GM12873 (cell line): ENCODE measurements around the gene ZNF835.

Experiments used
- TF ChIP-seq, protein P1 (sequence below): IDR thresholded peaks from 2 replicates; pipeline ENCODE4 v1.5.1; 2012; ENCODE audit warnings: low read depth, mild to moderate bottlenecking, moderate library complexity, low read length, control low read depth; ENCODE audit not compliant: insufficient read depth; ENCODE audit errors: missing control alignments

Gene ZNF835

DNA sequence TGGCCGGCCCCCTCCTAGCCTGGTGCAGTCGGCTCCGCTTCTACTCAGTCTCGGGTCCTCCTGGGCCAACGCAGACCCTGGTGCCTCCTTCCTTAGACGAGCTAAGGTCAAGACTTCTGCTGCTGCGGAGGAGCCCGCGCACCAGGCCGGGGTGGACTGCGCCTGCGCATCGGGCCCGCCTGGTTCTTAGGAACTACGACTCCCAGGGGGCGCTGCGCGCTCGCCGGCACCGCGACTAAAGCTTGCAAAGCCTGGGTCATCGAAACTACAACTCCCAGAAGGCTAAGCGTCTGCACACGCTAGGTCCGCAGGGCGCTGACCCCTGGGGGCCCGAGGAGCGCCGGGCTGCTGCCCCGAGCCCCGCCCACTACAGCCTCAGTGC, at the start of gene ZNF835:
TSS of gene ZNF835 (minus strand) at position 145 of the 382 bp plus-strand sequence. CDS start 6,559 bp downstream, outside the sequence.
- TF ChIP-seq, protein P1, sequence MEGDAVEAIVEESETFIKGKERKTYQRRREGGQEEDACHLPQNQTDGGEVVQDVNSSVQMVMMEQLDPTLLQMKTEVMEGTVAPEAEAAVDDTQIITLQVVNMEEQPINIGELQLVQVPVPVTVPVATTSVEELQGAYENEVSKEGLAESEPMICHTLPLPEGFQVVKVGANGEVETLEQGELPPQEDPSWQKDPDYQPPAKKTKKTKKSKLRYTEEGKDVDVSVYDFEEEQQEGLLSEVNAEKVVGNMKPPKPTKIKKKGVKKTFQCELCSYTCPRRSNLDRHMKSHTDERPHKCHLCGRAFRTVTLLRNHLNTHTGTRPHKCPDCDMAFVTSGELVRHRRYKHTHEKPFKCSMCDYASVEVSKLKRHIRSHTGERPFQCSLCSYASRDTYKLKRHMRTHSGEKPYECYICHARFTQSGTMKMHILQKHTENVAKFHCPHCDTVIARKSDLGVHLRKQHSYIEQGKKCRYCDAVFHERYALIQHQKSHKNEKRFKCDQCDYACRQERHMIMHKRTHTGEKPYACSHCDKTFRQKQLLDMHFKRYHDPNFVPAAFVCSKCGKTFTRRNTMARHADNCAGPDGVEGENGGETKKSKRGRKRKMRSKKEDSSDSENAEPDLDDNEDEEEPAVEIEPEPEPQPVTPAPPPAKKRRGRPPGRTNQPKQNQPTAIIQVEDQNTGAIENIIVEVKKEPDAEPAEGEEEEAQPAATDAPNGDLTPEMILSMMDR, result no peak

DNA sequence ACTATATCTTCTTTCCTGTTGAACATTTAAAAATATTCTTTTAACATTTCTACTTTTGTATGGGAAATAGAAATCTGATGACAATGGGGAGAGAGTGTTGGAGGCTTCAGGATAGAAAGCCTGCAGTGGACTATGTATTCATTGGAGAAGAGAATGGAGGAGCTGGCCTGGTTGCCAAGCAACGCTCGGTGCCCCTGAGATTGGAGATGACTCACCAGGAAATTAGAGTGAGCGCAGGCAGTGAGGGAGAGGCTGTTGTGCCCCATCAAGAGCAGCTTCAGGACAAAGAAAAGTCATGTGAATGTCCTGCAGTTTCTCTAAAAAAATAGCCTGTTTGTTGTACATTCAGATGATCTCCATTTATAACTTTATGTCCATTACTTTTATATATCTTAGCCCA, 48.7 kb upstream of the ZNF835 start:
- TF ChIP-seq, protein P1, result no peak

DNA sequence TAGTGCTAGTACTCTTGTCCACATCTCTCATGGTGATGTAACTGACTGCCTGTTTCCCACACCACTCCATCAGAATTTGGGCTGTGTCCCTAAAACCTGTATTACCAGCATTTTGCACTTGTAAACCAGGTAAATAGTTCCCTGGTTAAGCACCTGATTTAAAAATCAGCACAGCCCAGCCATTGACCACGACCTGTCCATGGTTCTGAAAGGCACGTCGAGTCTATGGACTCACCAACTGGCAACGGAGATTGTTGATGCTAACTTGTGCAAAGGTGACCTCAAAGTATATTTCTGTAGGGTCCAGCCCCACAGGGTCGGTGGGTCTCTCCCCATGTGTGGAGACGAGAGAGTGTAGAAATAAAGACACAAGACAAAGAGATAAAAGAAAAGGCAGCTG, 46.7 kb upstream of the ZNF835 start:
- TF ChIP-seq, protein P1, result no peak

DNA sequence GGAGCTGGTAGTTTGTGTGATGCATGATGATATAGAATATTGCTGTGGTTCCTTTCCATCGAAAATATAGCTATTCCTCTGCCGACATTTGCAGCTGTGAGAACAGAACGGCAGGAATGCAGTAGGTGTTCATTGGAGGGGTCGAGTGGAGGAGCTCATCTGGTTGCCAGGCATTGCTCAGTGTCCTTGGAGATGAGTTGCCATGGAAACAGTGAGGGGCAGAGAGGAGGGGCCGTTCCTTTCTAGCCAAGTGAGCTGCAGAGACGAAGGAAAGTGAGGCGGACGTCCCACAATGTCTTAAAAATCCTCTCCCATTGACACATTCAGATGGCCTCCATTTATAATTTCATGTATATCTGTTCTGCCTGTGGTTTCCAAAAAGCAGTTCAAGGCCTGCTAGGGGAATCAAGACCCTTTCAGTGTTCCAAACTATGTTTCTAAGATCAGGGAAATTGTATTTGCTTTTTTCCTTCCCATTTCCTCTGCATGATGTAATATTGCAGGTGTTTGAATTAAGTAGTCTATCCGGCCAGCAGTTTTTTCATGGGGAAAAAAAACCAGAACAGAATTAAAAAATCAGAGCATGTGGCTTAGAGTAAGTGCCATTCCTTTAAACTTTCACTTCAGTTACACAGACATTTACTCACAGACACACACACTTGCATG, 41.2 kb upstream of the ZNF835 start:
- TF ChIP-seq, protein P1, result no peak

DNA sequence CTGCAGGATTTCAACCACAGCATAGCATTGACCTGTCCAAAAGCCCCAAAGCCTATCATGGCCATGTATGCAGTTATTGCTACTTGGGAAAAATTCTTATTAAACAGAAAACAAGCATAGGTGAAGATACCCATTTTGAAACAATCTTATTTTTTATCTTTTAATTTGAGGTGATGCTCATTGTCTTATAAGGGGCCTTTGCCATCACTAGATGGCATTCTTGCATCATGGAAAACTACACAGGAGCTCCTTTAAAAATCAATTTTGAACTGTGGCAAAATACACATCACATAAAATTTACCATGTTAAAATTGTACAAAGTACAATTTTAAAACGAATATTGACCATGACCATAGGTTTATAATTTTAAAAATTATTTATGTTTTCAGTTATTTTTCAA, 38.9 kb upstream of the ZNF835 start:
- TF ChIP-seq, protein P1, result no peak

DNA sequence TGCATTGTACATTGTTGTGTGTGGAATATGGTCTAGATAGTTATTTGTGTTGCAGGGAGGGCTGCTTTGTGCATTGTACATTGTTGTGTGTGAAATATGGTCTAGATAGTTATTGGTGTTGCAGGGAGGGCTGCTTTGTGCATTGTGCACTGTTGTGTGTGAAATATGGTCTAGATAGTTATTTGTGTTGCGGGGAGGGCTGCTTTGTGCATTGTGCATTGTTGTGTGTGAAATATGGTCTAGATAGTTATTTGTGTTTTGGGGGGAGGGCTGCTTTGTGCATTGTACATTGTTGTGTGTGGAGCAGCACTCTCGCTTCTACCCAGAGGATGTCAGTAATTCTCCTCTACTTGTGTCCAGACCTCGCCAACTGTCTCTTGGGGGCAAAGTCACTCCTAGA, 36.3 kb upstream of the ZNF835 start:
- TF ChIP-seq, protein P1, result no peak

DNA sequence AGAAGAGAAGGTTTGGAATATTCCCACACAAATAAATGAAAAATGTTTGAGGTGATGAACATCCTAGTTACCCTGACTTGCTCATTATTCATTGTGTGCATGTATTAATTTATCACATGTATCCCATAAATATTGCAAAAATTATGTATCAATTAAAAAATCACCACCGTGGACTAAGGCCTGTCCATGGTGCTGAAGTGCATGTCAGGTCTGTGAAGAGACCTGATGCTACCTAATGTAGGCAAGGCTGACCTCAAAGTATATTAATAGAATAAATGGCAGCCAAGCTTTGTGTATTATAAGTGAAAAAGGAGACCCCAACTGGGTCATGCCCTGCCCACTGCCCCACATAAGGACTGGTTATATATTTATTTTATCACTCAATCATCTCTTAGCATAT, 34.4 kb upstream of the ZNF835 start:
- TF ChIP-seq, protein P1, result no peak
